ENCODE results near the gene RNU6-9. TPM values are rescaled to one million over a fixed set of nuclear protein-coding genes. Genes with fewer than 3 reads are reported as not detected.

RNU6-9 gene
- total RNA-seq, 2 experiments from 2014 or later = not detected

DNA sequence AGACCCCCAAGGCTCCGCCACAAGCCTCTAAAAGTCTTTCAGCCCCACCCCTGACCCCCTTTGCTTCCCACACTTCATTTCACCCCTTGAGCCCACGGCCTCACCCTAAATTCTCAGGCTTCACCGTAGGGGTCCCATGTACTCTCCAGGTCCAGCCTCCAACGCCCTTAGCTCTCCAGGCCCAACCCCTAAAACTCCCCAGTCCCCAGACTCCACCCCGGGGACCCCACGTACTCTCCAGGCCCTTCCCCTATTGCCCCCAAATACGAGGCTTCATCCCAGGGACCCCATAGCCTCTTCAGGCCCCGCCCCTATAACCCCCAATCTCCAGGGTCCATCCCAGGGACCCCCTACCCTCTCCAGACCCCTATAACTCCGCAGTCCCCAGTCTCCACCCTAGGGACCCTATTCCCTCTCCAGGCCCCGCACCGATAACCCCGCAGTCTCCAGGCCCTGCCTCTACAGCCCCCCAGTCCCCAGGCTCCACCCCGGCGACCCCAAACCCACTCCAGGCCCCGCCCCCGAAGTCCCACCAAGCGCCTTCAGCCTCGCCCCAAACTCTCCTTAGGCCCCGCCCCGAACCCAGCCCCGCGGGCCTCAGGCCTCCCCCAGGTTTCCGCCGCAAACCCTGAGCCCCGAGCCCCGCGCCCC, 916 bp upstream of the RNU6-9 start:
- no peaks in the 10 kb centered on the region for H3K27me3 Mint-ChIP-seq
- peak; percentile 33 for DNase-seq
- CTCF ChIA-PET = interaction anchor here (1.0 to 1.9 kb wide), 4 partner anchors 15 to 189 kb away, joined by 3 to 6 read pairs (median 4); no protein-coding TSS in a partner anchor
- peaks cover 6% of the 10 kb centered on the region for H3K36me3 Mint-ChIP-seq (ENCODE audit: low read depth)
- POLR2A ChIA-PET = interaction anchor here (0.6 to 1.3 kb wide), 4 partner anchors 11 to 29 kb away, joined by 3 to 10 read pairs (median 4); no protein-coding TSS in a partner anchor
- peak overlapping the region; percentile 77 for H3K27ac Mint-ChIP-seq
- peaks cover 13% of the 10 kb centered on the region for H3K4me1 Mint-ChIP-seq
- peak overlapping the region; percentile 78 for H3K4me3 Mint-ChIP-seq
- no peaks in the 10 kb centered on the region for H3K9me3 Mint-ChIP-seq (ENCODE audit: low read depth)
- peak; percentile 9 for ATAC-seq
- intact Hi-C loops (cut with DNase I, micrococcal nuclease) = loop anchor here (2.0 kb wide), 2 partner anchors 16 to 28 kb away; no protein-coding TSS in a partner anchor

GRCh38 chr19:896434-896833, 3.1 kb downstream of the RNU6-9 start:
- ChIA-PET CTCF (interaction anchor here (0.6 to 1.5 kb wide), 2 partner anchors 59 to 88 kb away, joined by 3 to 4 read pairs; partner anchors contain the start of gene WDR18), POLR2A (no interaction called here)
- DNase-seq = no peak
- ATAC-seq = no peak
- intact Hi-C loops (cut with DNase I, micrococcal nuclease) = no loop called here
- no peaks in the 10 kb centered on the region for H3K9me3 Mint-ChIP-seq (ENCODE audit: low read depth)
- peaks cover 20% of the 10 kb centered on the region for H3K36me3 Mint-ChIP-seq (ENCODE audit: low read depth)
- H3K27me3 Mint-ChIP-seq = no peaks in the 10 kb centered on the region
- H3K4me1 Mint-ChIP-seq = peaks cover 21% of the 10 kb centered on the region
- no peak overlapping the region for H3K4me3 Mint-ChIP-seq
- no peak overlapping the region for H3K27ac Mint-ChIP-seq

GRCh38 chr19:896999-897398, 3.7 kb downstream of the RNU6-9 start:
- DNase-seq (no peak), ATAC-seq (no peak)
- POLR2A ChIA-PET = no interaction called here
- Mint-ChIP-seq H3K9me3 (ENCODE audit: low read depth) (no peaks in the 10 kb centered on the region), H3K4me1 (peaks cover 22% of the 10 kb centered on the region), H3K36me3 (ENCODE audit: low read depth) (peaks cover 23% of the 10 kb centered on the region), H3K4me3 (no peak overlapping the region), H3K27me3 (no peaks in the 10 kb centered on the region), H3K27ac (no peak overlapping the region)
- CTCF ChIA-PET = no interaction called here
- intact Hi-C loops (cut with DNase I, micrococcal nuclease) = no loop called here

- CTCF ChIA-PET = no interaction called here
- H3K27me3 Mint-ChIP-seq = no peaks in the 10 kb centered on the region
- H3K9me3 Mint-ChIP-seq (ENCODE audit: low read depth) = no peaks in the 10 kb centered on the region
- POLR2A ChIA-PET = no interaction called here
- H3K27ac Mint-ChIP-seq = no peak overlapping the region
- DNase-seq (no peak), ATAC-seq (no peak)
- H3K4me3 Mint-ChIP-seq = no peak overlapping the region
- intact Hi-C loops (cut with DNase I, micrococcal nuclease) = no loop called here
- H3K36me3 Mint-ChIP-seq (ENCODE audit: low read depth) = peaks cover 23% of the 10 kb centered on the region
- peaks cover 22% of the 10 kb centered on the region for H3K4me1 Mint-ChIP-seq
Measured at GRCh38 chr19:897442-898039, 4.3 kb downstream of the RNU6-9 start.

DNA sequence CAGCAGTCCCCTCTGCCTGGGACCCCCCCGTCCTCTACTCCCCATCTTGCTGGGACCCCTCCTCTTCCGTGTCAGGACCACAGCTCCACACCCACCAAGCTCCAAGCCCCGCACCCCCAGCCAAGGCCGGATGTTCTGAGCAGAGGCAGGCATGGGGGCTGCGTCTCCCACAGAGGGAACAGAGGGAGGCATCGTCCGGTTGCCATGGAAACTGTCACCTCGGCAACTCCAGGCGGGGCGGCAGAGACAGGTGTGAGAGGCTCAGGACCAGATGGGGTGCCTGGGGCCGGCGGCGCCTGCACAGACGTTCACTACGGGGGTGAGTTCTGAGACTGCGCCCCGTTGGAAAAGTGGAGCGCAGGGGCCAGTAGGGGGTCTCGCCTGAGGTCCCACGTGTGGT, 5.4 kb downstream of the RNU6-9 start:
- H3K36me3 Mint-ChIP-seq (ENCODE audit: low read depth) = peaks cover 18% of the 10 kb centered on the region
- H3K4me1 Mint-ChIP-seq = peaks cover 15% of the 10 kb centered on the region
- H3K4me3 Mint-ChIP-seq = no peak overlapping the region
- DNase-seq = peak; percentile 55
- no peaks in the 10 kb centered on the region for H3K27me3 Mint-ChIP-seq
- H3K27ac Mint-ChIP-seq = no peak overlapping the region
- POLR2A ChIA-PET = interaction anchor here (0.7 kb wide), 1 partner anchor 59 kb away, joined by 5 read pairs; no protein-coding TSS in a partner anchor
- CTCF ChIA-PET = no interaction called here
- intact Hi-C loops (cut with DNase I, micrococcal nuclease) = no loop called here
- no peaks in the 10 kb centered on the region for H3K9me3 Mint-ChIP-seq (ENCODE audit: low read depth)
- no peak for ATAC-seq

GRCh38 chr19:899336-900042, 6.2 kb downstream of the RNU6-9 start:
- H3K27ac Mint-ChIP-seq = no peak overlapping the region
- ATAC-seq (no peak), DNase-seq (no peak)
- intact Hi-C loops (cut with DNase I, micrococcal nuclease) = no loop called here
- no peaks in the 10 kb centered on the region for H3K9me3 Mint-ChIP-seq (ENCODE audit: low read depth)
- CTCF ChIA-PET = no interaction called here
- peaks cover 16% of the 10 kb centered on the region for H3K4me1 Mint-ChIP-seq
- peaks cover 21% of the 10 kb centered on the region for H3K36me3 Mint-ChIP-seq (ENCODE audit: low read depth)
- POLR2A ChIA-PET = no interaction called here
- H3K27me3 Mint-ChIP-seq = no peaks in the 10 kb centered on the region
- H3K4me3 Mint-ChIP-seq = no peak overlapping the region

GRCh38 chr19:900043-900301, 6.7 kb downstream of the RNU6-9 start:
- no peaks in the 10 kb centered on the region for H3K27me3 Mint-ChIP-seq
- CTCF ChIA-PET = no interaction called here
- no peak overlapping the region for H3K4me3 Mint-ChIP-seq
- no peak overlapping the region for H3K27ac Mint-ChIP-seq
- no peaks in the 10 kb centered on the region for H3K9me3 Mint-ChIP-seq (ENCODE audit: low read depth)
- peaks cover 18% of the 10 kb centered on the region for H3K4me1 Mint-ChIP-seq
- intact Hi-C loops (cut with DNase I, micrococcal nuclease) = no loop called here
- ATAC-seq (peak; percentile 20), DNase-seq (no peak)
- H3K36me3 Mint-ChIP-seq (ENCODE audit: low read depth) = peaks cover 21% of the 10 kb centered on the region
- POLR2A ChIA-PET = no interaction called here

DNA sequence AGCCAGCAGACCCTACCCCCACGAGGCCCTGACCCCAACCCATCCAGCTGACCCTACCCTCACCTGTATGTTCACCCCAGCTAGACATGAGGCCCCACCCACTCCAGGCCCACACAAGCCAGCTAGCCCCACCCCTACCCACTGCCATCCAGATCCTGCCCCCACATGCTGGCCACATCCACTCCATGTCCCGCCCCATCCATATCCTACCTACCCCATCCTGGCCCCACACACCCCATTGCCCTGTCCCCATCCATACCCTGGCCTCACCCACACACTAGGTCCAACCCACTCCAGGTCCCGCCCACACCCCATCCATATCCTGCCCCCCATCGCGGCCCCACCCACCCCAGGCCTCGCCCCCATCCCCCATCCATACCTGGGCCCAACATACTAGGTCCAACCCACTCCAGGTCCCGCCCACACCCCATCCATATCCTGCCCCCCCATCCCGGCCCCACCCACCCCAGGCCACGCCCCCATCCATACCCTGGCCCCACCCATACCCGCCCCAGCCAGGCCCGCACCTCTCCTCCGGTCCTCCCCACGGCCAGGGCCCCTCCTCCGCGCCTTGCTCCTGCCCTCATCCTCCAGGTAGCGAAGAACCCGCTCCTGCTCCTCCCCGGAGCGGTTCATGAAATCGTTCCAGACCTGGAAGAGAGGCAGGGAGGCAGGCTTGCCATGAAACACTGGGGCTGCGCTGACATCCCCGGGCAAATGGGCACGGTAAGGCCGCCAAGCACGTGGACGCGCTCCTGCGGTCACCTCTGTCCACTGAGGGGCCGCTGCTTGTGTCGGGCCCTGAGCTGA, 7.2 kb downstream of the RNU6-9 start:
- DNase-seq = peak; percentile 67
- H3K36me3 Mint-ChIP-seq (ENCODE audit: low read depth) = peaks cover 21% of the 10 kb centered on the region
- H3K27me3 Mint-ChIP-seq = no peaks in the 10 kb centered on the region
- H3K9me3 Mint-ChIP-seq (ENCODE audit: low read depth) = no peaks in the 10 kb centered on the region
- ChIA-PET POLR2A (no interaction called here), CTCF (no interaction called here)
- intact Hi-C loops (cut with DNase I, micrococcal nuclease) = no loop called here
- H3K4me3 Mint-ChIP-seq = no peak overlapping the region
- no peak overlapping the region for H3K27ac Mint-ChIP-seq
- peak; percentile 54 for ATAC-seq
- H3K4me1 Mint-ChIP-seq = peaks cover 18% of the 10 kb centered on the region

DNA sequence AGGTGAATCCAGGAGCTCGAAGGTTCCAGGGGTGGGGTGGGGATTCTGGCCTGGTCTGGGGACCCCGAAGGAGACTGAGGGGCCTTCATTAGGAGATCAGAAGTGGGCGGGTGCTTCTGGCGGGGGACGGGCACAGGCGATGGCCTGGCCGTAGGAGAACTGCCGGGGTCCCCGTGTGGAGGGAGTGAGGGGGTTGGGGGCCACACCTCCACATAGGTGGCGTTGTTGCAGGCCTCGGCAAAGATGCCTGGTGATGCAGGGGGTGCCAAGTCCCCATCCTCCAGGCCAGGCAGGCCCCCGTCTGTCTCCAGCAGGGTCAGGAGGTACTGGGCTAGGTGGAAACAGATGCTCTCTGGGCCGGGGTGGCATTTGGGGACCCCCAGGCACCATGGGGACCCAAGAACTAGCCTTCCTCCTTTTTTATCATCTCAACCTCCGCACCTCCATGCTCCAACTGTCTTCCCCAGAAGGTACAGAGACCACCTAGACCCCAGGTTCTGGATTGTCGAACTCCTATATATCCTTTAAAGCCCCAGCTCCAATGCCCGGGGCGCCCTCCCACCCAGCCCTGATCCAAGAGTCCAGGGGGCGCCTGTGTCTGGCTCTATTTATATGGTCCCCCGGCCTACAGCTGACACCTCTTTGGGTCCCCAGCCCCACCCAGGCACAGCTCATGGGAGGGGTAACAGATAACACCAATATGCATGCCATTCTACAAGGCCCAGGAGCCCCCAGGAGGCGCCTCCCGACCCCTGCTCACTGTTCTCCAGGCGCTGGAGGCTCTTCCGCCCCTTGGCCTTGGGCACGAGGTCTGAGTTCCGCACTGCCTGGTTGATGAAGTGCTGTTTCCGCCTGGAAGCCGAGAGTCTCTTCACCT, 8.2 kb downstream of the RNU6-9 start:
- no peaks in the 10 kb centered on the region for H3K27me3 Mint-ChIP-seq
- H3K4me3 Mint-ChIP-seq = no peak overlapping the region
- H3K36me3 Mint-ChIP-seq (ENCODE audit: low read depth) = peaks cover 23% of the 10 kb centered on the region
- ChIA-PET CTCF (interaction anchor here (1.4 kb wide), 1 partner anchor 8 kb away, joined by 3 read pairs; the partner anchor contains the start of genes MED16 and RNU6-9), POLR2A (no interaction called here)
- intact Hi-C loops (cut with DNase I, micrococcal nuclease) = no loop called here
- H3K27ac Mint-ChIP-seq = no peak overlapping the region
- H3K9me3 Mint-ChIP-seq (ENCODE audit: low read depth) = no peaks in the 10 kb centered on the region
- H3K4me1 Mint-ChIP-seq = peaks cover 24% of the 10 kb centered on the region
- DNase-seq (no peak), ATAC-seq (no peak)

- H3K4me1 Mint-ChIP-seq = peaks cover 30% of the 10 kb centered on the region
- H3K27ac Mint-ChIP-seq = no peak overlapping the region
- H3K36me3 Mint-ChIP-seq (ENCODE audit: low read depth) = peaks cover 23% of the 10 kb centered on the region
- no peaks in the 10 kb centered on the region for H3K9me3 Mint-ChIP-seq (ENCODE audit: low read depth)
- no peak overlapping the region for H3K4me3 Mint-ChIP-seq
- ChIA-PET CTCF (interaction anchor here (1.4 kb wide), 1 partner anchor 9 kb away, joined by 3 read pairs; the partner anchor contains the start of genes MED16 and RNU6-9), POLR2A (no interaction called here)
- H3K27me3 Mint-ChIP-seq = no peaks in the 10 kb centered on the region
- intact Hi-C loops (cut with DNase I, micrococcal nuclease) = no loop called here
- no peak for DNase-seq
- ATAC-seq = no peak
Measured at GRCh38 chr19:902093-902370, 8.7 kb downstream of the RNU6-9 start.

Data from activated CD4-positive, alpha-beta T cell treated with anti-CD3 and anti-CD28 coated beads for 36 hours (primary cell).